ENCODE measurements around the gene RHOU.

DNA sequence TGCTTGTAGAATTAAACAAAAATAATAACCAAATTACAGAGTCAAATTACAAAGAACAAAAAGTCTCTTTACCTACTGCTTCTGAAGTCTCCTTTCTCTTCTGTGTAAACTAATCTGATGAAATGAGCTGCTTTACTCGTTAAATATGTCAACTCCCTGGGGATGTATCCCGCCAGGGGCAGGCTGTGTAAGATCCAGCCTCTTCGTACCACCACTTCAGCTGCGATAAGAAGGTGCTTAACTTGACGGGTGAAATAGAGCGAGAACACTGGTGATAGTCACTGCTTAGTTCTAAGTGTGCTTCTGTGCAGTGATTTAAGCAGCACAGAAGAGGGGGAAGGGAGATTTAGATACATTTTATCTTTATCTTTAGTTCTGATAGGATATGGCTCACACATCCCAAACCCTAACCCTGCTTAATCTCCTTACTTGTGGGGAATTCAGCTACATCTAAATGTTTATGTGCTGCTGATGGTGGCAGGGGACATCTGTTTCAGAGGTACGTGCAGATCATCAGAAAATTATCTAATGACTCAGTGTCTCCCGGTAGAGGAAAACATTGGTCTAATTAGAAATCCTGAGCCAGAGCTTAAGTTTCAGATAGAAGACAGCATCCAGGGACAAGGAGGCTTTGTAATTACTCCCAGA, 46.0 kb downstream of the RHOU start:
- TF ChIP-seq, protein P1, sequence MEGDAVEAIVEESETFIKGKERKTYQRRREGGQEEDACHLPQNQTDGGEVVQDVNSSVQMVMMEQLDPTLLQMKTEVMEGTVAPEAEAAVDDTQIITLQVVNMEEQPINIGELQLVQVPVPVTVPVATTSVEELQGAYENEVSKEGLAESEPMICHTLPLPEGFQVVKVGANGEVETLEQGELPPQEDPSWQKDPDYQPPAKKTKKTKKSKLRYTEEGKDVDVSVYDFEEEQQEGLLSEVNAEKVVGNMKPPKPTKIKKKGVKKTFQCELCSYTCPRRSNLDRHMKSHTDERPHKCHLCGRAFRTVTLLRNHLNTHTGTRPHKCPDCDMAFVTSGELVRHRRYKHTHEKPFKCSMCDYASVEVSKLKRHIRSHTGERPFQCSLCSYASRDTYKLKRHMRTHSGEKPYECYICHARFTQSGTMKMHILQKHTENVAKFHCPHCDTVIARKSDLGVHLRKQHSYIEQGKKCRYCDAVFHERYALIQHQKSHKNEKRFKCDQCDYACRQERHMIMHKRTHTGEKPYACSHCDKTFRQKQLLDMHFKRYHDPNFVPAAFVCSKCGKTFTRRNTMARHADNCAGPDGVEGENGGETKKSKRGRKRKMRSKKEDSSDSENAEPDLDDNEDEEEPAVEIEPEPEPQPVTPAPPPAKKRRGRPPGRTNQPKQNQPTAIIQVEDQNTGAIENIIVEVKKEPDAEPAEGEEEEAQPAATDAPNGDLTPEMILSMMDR (IDR thresholded peaks at IDR 0.05), result no peak
- no peak for TF ChIP-seq EP300 (IDR thresholded peaks at IDR 0.05)
- no peak for TF ChIP-seq PHF8 (IDR thresholded peaks at IDR 0.05; ENCODE audit: borderline replicate concordance, low read depth)
- TF ChIP-seq BHLHE40 (IDR thresholded peaks at IDR 0.05; ENCODE audit: low read depth, low read length), result no peak
- no peak for TF ChIP-seq KDM5A (IDR thresholded peaks at IDR 0.05)
- TF ChIP-seq POLR2A (IDR thresholded peaks at IDR 0.05; ENCODE audit: low read length), result no peak
- TF ChIP-seq KDM1A (IDR thresholded peaks at IDR 0.05; ENCODE audit: low read depth), result no peak
- TF ChIP-seq RFX5 (IDR thresholded peaks at IDR 0.05), result no peak
- TF ChIP-seq CBX8 (IDR thresholded peaks at IDR 0.05), result no peak
- TF ChIP-seq TP53 (CRISPR knock-in tag; IDR thresholded peaks at IDR 0.05), result no peak
- no peak for TF ChIP-seq CEBPB (IDR thresholded peaks at IDR 0.05)

All from A549 (cell line).